Measurements from ENCODE around the gene SMTN. TPM values are rescaled to one million over a fixed set of nuclear protein-coding genes. Genes with fewer than 3 reads are reported as not detected.

SMTN gene
- total RNA-seq, 4 donors from 2014 or later: 171 to 341 (median 219) TPM

GRCh38 chr22:31099841-31100761 lies 19.0 kb downstream of the SMTN start:
- Histone ChIP-seq H3K4me1 (peaks cover 25 to 62% (median 43%) of the 10 kb centered on the region in 4 donors), H3K4me3 (no peak overlapping the region), H3K27ac (peak overlapping the region; percentile 82 to 97 (median 96)), H3K36me3 (peaks cover 0 to 37% (median 5%) of the 10 kb centered on the region in 4 donors), H3K27me3 (no peaks in the 10 kb centered on the region), H3K9me3 (no peaks in the 10 kb centered on the region)
- WGBS, 2 donors (ENCODE audit: low coverage in 1 of 2): 89% methylated on average over 7 to 34 of the region's 34 CpGs
- TF ChIP-seq POLR2A (IDR thresholded peaks at IDR 0.05) (no peak), POLR2AphosphoS5 (IDR thresholded peaks at IDR 0.05) (no peak), EP300 (IDR thresholded peaks at IDR 0.05; ENCODE audit: low read depth) (no peak), CTCF (IDR thresholded peaks at IDR 0.05) (no peak)
- intact Hi-C loops (cut with DNase I; ENCODE audit: low total_unique reads) (no loop called here), in situ Hi-C loops (cut with MboI; ENCODE audit: low pct_ligation_motif_present in 1 of 4, low pct_unique_long_range_greater_than_20kb in 1 of 4, low sequenced_read_pairs in 3 of 4) (no loop called here)
- no peak for DNase-seq

GRCh38 chr22:31100762-31101525 lies 19.8 kb downstream of the SMTN start:
- peaks cover 25 to 70% (median 47%) of the 10 kb centered on the region in 4 donors for H3K4me1 ChIP-seq
- TF ChIP-seq POLR2AphosphoS5 (IDR thresholded peaks at IDR 0.05): no peak
- no peak for TF ChIP-seq EP300 (IDR thresholded peaks at IDR 0.05; ENCODE audit: low read depth)
- no peak for TF ChIP-seq CTCF (IDR thresholded peaks at IDR 0.05)
- no peak for TF ChIP-seq POLR2A (IDR thresholded peaks at IDR 0.05)
- no peaks in the 10 kb centered on the region for H3K27me3 ChIP-seq
- in situ Hi-C loops (cut with MboI; ENCODE audit: low pct_ligation_motif_present in 1 of 4, low pct_unique_long_range_greater_than_20kb in 1 of 4, low sequenced_read_pairs in 3 of 4): no loop called here
- H3K27ac ChIP-seq: peak overlapping the region; percentile 82 to 97 (median 96)
- peaks cover 0 to 29% (median 3%) of the 10 kb centered on the region in 4 donors for H3K36me3 ChIP-seq
- WGBS, 2 donors (ENCODE audit: low coverage in 1 of 2): 88% methylated on average over 17 of the region's 18 CpGs; no CpG with 5 or more reads in 1 of the 2 donors
- intact Hi-C loops (cut with DNase I; ENCODE audit: low total_unique reads): no loop called here
- no peak overlapping the region for H3K4me3 ChIP-seq
- DNase-seq: no peak
- H3K9me3 ChIP-seq: no peaks in the 10 kb centered on the region

- Histone ChIP-seq H3K4me3 (no peak overlapping the region), H3K36me3 (peaks cover 0 to 15% (median 3%) of the 10 kb centered on the region in 4 donors), H3K4me1 (peaks cover 25 to 70% (median 47%) of the 10 kb centered on the region in 4 donors), H3K27ac (peak overlapping the region; percentile 86 to 97 (median 96)), H3K27me3 (no peaks in the 10 kb centered on the region), H3K9me3 (no peaks in the 10 kb centered on the region)
- whole genome bisulfite sequencing, 2 donors (ENCODE audit: low coverage in 1 of 2): 43 to 53% methylated on average over 1 to 8 of the region's 8 CpGs
- peak; percentile 79 for DNase-seq
- in situ Hi-C loops (cut with MboI; ENCODE audit: low pct_ligation_motif_present in 1 of 4, low pct_unique_long_range_greater_than_20kb in 1 of 4, low sequenced_read_pairs in 3 of 4): no loop called here
- intact Hi-C loops (cut with DNase I; ENCODE audit: low total_unique reads): no loop called here
- TF ChIP-seq EP300 (IDR thresholded peaks at IDR 0.05; ENCODE audit: low read depth) (peak; percentile 72), CTCF (IDR thresholded peaks at IDR 0.05) (no peak), POLR2AphosphoS5 (IDR thresholded peaks at IDR 0.05) (peak; percentile 84 to 89 (median 87)), POLR2A (IDR thresholded peaks at IDR 0.05) (peak; percentile 10)
Observed at GRCh38 chr22:31102441-31103081, 21.4 kb downstream of the SMTN start.
